ENCODE results near the gene DYNC1I1.

DNA sequence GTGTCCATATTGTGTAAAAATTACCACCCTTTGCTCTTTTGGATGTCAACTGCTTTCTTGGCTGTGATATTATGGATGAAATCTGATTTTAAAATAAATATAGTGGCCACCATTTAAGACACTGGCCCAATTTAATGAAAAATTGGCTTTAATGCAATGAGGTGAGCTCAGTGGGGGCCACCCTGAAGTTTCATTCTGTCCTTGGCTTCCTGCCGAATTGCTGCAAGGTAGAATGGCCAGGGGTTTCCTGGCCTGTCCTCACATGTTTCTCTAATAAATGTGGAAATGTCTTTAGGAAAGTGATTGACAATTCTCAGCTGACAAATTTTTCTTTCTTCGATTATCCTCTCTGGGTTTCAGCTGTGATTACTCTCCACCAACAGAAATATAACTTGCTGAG lies 36.0 kb downstream of the DYNC1I1 start:
- TF ChIP-seq CTCF (conservative IDR thresholded peaks at IDR 0.05; ENCODE audit: low read depth, low read length), result no peak
- TF ChIP-seq EZH2 (IDR thresholded peaks at IDR 0.05; ENCODE audit: borderline replicate concordance, low read depth, low read length, poor library complexity, severe bottlenecking), result no peak

Data from A673 (cell line).